ENCODE data around the gene CBY3. TPM values are rescaled to one million over a fixed set of nuclear protein-coding genes. Genes with fewer than 3 reads are reported as not detected.

Gene CBY3
- total RNA-seq, 1 donor from 2014 or later = not detected

- no peak for DNase-seq (ENCODE audit: low read depth)
- TF ChIP-seq CTCF (IDR thresholded peaks at IDR 0.05; ENCODE audit: insufficient read depth, low read length, severe bottlenecking) = no peak
- Histone ChIP-seq H3K36me3 (ENCODE audit: control insufficient read depth, insufficient read depth, low read length) (peaks cover 33% of the 10 kb centered on the region), H3K27me3 (ENCODE audit: control insufficient read depth, insufficient read depth, low read length) (no peaks in the 10 kb centered on the region), H3K4me3 (ENCODE audit: low read depth, low read length) (no peak overlapping the region)
- no peak for FAIRE-seq
Measured at GRCh38 chr5:179720222-179720621, 39.4 kb upstream of the CBY3 start.

- TF ChIP-seq CTCF (IDR thresholded peaks at IDR 0.05; ENCODE audit: insufficient read depth, low read length, severe bottlenecking) = no peak
- H3K36me3 ChIP-seq (ENCODE audit: control insufficient read depth, insufficient read depth, low read length) = peaks cover 18% of the 10 kb centered on the region
- FAIRE-seq (no peak), DNase-seq (ENCODE audit: low read depth) (no peak)
- H3K4me3 ChIP-seq (ENCODE audit: low read depth, low read length) = no peak overlapping the region
- no peaks in the 10 kb centered on the region for H3K27me3 ChIP-seq (ENCODE audit: control insufficient read depth, insufficient read depth, low read length)
Measured at GRCh38 chr5:179716286-179716685, 35.5 kb upstream of the CBY3 start.

GRCh38 chr5:179700401-179700918, 19.6 kb upstream of the CBY3 start:
- DNase-seq (ENCODE audit: low read depth) (peak; percentile 19), FAIRE-seq (no peak)
- peaks cover 6% of the 10 kb centered on the region for H3K36me3 ChIP-seq (ENCODE audit: control insufficient read depth, insufficient read depth, low read length)
- no peak for TF ChIP-seq CTCF (IDR thresholded peaks at IDR 0.05; ENCODE audit: insufficient read depth, low read length, severe bottlenecking)
- peak overlapping the region; percentile 97 for H3K4me3 ChIP-seq (ENCODE audit: low read depth, low read length)
- H3K27me3 ChIP-seq (ENCODE audit: control insufficient read depth, insufficient read depth, low read length) = no peaks in the 10 kb centered on the region

- TF ChIP-seq CTCF (IDR thresholded peaks at IDR 0.05; ENCODE audit: insufficient read depth, low read length, severe bottlenecking) = no peak
- H3K4me3 ChIP-seq (ENCODE audit: low read depth, low read length) = peak overlapping the region; percentile 97
- H3K36me3 ChIP-seq (ENCODE audit: control insufficient read depth, insufficient read depth, low read length) = peaks cover 5% of the 10 kb centered on the region
- H3K27me3 ChIP-seq (ENCODE audit: control insufficient read depth, insufficient read depth, low read length) = no peaks in the 10 kb centered on the region
- DNase-seq (ENCODE audit: low read depth) (peak; percentile 41), FAIRE-seq (no peak)
Measured at GRCh38 chr5:179699616-179700237, 18.9 kb upstream of the CBY3 start.

- no peak for TF ChIP-seq CTCF (IDR thresholded peaks at IDR 0.05; ENCODE audit: insufficient read depth, low read length, severe bottlenecking)
- H3K36me3 ChIP-seq (ENCODE audit: control insufficient read depth, insufficient read depth, low read length) = peaks cover 4% of the 10 kb centered on the region
- peak within 1 kb of the TSS; percentile 97 for H3K4me3 ChIP-seq (ENCODE audit: low read depth, low read length)
- DNase-seq (ENCODE audit: low read depth) = no peak
- no peak for FAIRE-seq
- H3K27me3 ChIP-seq (ENCODE audit: control insufficient read depth, insufficient read depth, low read length) = no peaks in the 10 kb centered on the region
Measured at GRCh38 chr5:179698935-179699615, 18.2 kb upstream of the CBY3 start, which contains the start of gene CANX. CANX (plus strand) TSS chr5:179698967; CDS start chr5:179705682, 6,715 bp downstream.
